ENCODE measurements around the gene BCAR1.
A peak's percentile ranks its signal among the peaks of the same experiment; 100 is the strongest.
"Not testable (repeated sequence)": the region's sequence is repeated elsewhere in the genome, so short reads cannot be mapped to it uniquely, and the experiment has no call there.

Gene BCAR1, protein sequence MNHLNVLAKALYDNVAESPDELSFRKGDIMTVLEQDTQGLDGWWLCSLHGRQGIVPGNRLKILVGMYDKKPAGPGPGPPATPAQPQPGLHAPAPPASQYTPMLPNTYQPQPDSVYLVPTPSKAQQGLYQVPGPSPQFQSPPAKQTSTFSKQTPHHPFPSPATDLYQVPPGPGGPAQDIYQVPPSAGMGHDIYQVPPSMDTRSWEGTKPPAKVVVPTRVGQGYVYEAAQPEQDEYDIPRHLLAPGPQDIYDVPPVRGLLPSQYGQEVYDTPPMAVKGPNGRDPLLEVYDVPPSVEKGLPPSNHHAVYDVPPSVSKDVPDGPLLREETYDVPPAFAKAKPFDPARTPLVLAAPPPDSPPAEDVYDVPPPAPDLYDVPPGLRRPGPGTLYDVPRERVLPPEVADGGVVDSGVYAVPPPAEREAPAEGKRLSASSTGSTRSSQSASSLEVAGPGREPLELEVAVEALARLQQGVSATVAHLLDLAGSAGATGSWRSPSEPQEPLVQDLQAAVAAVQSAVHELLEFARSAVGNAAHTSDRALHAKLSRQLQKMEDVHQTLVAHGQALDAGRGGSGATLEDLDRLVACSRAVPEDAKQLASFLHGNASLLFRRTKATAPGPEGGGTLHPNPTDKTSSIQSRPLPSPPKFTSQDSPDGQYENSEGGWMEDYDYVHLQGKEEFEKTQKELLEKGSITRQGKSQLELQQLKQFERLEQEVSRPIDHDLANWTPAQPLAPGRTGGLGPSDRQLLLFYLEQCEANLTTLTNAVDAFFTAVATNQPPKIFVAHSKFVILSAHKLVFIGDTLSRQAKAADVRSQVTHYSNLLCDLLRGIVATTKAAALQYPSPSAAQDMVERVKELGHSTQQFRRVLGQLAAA

DNA sequence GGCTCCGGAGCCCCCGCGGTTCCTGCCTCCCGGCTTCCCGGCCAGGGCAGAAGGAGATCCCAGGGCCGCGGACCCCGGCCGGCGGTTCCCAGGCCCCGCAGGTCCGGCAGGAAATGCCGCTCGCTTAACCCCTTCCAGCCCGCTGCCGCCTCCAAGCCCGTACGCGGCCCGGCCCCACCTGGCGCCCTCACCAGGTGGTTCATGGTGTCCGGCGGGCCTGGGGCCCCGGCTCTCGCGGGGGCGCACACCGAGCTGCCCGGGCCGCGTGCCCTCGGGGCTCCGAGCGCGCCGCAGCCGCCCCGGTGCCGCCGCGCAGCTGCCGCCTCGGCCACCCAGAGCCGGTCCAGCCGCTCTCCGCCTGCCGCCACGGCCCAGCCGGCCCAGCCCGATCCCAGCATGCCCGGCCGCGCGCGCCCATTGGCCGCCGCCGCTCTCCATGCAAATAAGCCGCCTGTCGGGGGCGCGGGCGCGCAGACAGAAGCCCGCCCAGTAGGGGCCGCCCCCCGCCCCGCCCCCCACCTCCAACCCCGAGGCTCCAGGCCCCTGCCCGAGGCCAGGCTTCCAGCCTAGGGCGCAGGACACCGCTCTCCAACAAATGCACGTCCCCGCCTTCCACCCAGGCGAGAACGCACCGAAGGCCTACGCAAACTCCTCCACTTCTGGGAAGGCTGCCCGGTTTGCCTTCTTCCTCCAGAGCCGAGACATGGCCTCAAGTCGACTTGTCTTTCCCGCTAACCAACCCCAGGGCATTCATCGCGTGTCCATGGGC, at the start of gene BCAR1:
TSS of gene BCAR1 (minus strand) at position 345 of the 769 bp plus-strand sequence. CDS start at position 203, 142 bp downstream.
- DNase-seq, result peak; percentile 23

DNA sequence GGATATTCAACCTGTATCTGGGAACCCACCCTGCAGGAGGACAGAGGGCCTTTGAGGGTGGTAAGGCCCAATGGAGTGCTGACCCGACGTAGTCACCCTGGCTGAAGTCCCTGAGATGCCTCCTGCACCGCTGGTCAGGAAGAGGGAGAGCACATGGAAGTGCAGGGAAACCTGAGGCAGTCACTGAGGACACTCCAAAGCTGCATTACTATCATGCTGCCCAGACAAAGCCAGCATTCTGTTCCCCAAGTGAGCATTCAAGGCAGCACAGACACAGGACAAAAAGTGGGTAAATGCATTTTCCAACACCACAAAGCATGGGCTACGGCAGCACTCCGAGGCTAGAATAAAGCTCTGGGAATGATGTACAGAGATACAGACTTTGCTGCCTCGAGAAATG, 46.8 kb upstream of the BCAR1 start:
- no peak for DNase-seq

DNA sequence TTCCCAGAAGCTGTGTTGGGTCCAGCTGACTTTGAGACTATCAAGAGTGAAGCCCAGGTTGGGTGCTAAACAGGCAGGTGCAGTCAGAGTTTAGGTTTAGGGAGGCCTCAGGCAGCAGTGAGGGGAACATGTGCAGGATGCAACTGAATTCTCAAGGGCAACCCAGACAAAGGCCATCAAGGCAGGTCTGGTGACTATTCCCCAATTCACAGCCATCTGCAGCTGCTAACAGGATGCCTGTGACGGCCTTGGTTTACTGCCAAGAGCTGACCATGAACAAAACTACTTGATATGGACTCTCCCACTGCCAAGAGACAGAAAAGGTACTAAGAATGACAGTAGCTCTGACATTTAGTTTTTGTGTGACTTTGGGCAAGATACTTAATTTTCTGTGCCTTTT, 45.2 kb upstream of the BCAR1 start:
- no peak for DNase-seq

DNA sequence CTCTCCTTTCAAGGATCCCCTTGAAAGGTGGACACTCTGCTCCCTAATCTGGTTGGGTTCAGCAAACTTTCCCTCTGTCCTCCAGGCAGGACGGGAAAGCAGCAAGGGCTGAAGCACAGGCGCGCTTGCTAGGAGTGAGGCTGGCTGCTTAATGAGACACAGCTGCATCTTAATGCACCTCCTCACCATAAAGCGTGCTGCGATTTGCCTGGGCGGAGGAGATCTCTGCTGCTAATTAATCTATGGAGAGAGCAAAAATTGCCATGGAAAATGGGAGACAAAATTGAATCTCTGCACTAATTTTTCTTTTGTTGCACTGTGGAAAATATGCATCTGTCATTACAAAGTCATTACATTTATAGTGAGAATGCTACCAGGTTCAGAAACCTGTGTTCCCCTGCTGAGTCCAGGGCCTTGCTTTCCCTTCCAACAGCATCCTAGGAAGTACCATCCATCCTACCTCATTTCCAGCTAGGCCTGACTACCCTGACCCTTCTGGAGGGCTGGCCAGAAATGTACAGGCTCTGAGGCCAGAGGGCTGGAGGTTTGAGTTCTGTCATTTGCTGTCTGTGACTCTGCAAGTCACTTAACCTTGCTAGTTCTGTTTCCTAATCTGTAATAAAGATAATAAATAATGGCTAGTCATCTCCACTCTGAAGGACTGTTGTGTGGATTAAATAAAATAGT, 43.5 kb upstream of the BCAR1 start:
- no peak for DNase-seq

DNA sequence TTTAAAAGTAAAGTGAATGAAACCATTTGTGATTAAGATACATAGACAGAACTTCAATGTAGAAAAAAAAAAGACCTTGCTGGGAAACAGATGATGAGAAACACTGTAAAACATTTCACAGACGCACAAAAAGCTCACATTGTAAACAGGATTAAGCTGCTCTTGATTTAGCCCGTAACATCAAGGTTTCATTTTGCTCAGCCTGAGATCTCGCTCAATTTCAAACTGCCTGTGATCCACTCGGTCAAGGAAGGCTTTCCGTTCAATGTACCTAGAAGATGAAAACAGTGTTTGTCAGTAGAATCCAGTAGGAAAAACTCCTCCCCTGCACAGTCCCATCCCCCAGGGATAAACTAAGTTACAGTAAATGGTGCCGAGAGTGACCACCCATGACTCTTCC, 42.3 kb upstream of the BCAR1 start:
- DNase-seq, result no peak

DNA sequence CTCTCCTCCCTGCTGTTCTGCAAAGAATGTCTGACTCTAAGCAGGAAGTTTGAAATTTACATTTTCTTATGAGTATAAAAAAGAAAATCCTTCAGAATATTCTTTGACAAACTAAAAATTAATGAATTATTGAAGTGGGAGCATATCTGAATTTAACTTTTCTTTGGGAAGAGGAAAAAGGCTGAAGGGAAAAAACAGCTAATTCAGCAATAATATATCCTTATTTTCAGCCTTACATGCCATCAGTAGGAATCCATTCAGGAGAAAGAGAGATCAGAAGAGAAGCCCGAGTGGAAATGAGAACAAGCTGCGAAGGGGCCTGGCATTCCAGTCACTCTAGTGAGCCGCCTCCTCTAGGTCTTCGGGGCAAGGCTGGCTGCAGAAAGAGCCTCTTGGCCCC, 41.7 kb upstream of the BCAR1 start:
- no peak for DNase-seq

DNA sequence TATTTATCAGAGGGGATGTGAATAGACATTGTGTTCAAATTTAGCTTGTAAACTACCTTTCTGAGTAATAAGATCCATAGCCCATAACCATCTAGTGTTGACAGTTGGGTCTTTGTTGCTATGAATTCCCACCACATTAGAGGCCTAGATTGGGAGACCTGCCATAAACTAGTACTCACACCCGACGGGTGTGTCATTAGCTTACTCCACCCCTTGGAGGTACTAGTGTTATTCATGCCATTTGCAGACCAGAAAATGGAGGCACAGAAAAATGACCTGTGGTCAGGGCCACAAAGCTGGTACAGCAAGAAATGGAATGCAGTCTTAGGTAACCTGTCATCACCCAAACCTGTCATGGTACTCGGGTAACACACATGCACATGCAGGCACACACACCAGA, 41.3 kb upstream of the BCAR1 start:
- DNase-seq, result no peak

DNA sequence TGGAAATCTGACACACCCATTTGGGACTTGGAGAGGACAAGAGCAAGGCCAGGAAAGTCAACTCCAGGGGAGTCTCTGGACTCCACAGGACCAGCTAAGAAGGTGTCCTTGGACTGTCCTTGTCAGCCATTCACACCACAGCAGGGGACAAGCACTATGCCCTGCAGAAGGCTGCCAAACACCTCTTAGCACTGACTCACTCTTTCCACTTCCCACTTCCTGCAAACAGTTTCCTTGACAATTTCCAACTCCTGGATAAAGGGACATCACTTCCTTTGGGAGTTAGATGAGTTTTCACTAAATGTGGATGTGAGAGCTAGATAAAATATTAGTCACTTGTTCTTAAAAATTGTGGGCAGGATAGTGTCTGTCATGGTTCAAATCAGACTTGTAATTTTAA, 37.8 kb upstream of the BCAR1 start:
- no peak for DNase-seq

DNA sequence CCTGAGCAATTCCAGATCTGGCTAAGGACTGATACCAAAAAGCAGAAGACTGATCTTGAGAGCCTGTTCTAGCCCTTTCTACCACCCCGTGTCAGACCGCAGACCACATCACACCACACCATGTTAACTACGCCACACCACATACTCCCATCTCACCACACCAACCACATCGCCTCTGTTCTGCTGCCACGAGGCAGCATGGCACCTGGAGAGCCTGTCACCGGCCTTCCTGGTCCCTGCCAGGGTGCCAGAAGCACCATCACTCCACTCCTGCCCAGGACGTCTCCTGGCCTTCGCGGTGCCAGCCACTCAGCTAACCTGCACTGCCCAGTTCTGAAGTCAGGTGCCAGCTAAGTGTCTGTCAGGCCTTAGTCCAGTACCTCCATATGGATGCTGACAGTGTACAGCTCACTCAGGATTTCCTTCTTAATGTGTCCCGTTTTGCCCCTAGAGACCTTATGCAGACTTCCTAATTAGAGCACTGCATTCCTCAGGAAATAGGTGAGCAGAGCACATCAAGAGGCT, 37.2 kb upstream of the BCAR1 start:
- no peak for DNase-seq

DNA sequence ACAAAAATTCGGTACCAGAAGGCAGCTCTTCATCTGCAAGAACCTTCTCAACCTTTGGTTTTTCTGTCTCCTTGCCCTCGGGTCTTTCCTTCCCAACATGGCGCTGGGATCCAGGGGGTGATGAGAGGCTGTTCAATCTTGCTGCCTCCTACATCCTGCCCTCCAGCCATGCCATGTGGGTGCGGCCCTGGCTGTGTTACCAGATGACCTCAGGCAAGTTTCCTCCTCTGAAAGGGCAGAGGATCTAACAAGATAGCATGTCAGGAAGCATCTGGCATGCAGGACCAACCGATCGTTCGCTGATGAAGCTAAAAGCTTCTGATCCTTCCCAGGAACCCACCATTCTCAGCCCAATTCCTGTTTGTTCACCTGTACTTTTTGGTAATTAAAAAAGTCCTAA, 36.8 kb upstream of the BCAR1 start:
- DNase-seq, result no peak

DNA sequence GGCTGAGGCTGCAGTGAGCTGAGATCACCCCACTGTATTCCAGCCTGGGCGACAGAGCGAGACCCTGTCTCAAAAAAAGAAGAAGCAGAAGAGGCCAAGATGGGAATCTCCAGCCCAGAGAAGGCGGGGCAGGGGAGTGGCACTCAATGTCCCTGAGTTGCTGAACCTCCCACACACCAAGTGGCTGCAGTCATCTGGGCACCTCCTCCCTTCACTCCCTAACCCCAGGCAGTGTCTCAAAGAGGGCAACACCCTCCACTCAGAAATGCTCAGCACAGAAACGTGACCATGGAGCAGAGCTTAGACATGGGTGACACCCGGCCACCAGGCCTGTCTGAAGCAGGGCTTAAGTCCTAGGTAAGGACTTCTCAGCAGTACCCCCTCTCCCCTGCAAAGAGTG, 36.3 kb upstream of the BCAR1 start:
- no peak for DNase-seq

DNA sequence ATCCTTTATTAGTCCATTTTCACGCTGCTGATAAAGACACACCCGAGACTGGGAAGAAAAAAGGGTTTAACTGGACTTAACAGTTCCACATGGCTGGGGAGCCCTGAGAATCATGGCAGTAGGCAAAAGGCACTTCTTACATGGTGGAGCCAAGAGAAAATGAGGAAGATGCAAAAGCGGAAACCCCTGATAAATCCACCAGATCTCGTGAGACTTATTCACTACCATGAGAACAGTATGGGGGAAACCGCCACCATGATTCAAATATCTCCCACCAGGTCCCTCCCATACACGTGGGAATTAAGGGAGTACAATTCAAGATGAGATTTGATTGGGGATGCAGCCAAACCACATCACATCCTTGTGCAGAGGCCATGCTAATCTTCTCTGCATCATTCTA, 35.0 kb upstream of the BCAR1 start:
- no peak for DNase-seq

DNA sequence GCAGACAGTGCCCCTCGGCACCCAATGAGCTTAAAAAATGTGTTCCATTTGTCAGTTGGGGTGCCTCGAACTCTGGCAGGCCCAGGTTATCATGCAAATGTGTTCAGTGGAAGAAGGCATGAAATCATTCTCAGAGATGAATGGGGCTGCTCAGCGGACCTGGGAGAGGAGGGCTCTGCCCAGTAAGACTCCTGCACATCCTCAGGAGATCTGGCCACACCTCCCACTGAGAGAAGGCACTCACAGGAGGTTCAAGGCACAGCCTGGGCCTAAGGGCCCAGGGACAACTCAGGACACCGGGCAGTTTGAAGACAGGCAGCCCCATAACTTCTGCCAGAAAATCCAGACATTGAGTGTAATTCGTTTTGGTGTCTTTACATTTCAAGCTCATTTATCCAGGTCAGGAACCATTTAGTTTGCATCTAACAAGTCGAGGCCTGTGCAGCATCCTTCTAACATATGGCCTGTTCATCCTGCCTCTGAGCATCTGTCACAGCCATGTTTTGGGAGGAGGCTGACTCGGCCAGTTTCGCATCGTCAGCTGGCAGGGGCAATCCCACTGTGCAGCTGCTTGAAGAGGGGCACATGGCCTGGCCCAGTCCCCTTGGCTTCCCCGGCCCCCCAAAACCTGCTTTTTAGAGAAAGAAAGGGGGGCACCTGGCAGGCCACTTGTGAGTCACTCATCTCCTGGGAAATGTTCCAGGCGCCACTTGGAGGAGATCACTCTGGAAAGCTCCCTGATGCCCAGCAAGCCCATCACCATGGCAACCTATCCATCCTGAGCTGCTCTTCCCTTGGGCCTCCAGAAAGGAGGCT, 31.2 kb upstream of the BCAR1 start:
- DNase-seq, result peak; percentile 95

DNA sequence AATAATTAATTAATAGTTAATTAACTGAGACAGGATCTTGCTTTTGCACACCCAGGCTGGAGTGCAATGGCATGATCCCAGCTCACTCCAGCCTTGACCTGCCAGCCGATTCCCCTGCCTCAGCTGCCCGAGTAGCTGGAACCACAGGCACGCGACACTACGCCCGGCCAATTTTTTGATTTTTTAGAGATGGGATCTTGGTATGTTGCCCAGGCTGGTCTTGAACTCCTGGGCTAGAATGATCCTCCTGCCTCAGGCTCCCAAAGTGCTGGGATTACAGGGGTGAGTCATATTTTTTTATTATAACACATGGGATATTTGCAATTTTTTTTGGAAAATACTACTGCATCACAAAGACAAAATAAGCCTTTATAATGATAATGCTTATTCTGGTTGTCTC, 30.4 kb upstream of the BCAR1 start:
- DNase-seq, result no peak

DNA sequence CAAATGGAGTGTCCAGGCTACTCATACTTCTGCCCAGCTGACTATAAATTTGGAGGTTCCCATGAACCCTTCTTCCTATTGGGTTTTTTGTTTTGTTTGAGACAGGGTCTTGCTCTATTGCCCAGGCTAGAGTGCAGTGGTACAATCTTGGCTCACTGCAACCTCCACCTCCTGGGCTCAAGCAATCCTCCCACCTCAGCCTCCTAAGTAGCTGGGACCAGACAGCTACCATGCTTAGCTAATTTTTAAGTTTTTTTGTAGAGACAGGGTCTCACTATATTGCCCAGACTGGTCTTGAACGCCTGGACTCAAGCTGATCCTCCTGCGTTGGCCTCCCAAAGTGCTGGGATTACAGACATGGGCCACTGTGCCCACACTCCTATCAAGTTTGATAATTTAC, 29.6 kb upstream of the BCAR1 start:
- not testable (repeated sequence) for DNase-seq

DNA sequence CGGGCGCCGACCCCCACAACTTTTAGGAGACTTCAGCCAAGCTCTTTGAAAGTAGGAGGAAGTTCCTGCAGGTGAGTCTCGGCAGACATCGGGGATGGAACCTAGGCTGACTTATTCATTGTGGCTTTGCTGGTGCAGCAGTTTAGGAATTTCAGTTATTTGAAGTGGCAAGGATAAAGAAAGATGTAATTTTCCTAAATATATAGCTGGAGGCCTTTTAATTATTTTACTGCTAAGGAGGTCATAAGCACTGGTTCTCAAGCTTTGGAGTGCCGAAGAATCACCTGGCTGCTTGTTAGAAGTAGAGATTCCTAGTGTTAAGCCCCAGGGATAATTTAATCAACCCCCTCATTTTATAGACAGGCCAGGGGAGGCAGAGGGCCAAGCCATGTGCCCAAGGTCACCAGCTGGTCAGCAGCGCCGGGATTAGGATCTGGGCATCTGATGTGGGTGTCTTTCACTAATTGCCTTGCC, 28.9 kb upstream of the BCAR1 start:
- no peak for DNase-seq

DNA sequence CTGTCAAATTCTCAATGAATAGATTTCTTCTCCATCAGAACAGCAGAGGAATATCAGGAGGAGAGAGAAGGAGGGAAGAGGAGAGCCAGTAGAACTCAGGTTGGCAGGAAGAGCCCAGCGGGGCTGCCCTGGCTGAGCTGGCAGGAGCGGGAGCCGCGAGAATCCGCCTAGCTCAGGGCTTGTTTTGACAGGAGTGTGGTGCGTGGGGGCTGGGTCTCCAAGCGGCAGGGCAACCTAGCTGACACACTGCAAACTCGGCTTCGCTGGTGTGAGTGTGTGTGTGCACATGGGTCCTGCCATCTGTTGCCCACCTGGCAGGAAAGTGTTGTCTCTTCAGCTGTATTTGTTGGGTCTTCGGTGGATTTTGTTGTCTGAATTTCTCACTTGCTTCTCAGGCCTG, 27.9 kb upstream of the BCAR1 start:
- peak; percentile 91 for DNase-seq

DNA sequence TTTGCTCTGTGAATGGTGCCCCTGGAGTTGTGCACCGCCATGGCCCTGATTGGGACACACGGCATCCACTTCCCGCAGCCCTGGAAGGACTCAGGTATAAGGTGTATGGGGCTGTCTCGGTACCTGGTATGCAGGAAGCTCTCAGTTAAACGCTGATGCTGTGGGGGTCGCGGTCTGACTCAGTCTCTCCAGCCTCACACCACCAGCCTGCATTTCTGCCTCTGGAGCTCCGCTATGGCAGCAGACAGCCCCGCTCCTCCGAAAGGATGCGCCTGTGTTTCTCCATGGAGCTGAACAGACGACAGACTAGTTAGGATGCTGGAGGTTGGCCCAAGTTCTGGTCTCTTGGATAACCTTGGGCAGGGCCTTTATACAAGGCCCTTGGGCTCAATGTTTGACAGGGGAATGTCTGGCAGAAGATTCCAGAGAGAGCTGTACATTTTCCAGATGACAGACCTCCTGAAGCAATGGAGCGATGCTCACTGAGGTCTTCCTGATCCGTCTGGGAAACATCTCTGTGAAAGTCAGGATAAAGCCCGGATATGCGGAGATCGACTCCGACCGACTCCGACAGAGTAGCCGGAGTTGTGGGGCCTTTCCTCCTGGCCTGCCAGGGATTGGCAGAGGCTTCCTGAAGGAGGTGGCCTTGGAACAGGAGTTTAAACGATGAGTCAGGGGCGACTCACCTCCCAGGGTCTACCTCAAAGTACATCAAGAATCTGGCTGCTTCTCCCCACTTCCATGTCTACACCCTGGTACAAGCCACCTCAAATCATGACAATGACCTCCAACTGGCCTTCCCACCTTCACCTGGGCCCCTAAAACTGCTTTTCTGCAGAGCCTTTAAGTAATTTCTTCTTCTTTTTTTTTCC, 21.9 kb upstream of the BCAR1 start:
- no peak for DNase-seq

DNA sequence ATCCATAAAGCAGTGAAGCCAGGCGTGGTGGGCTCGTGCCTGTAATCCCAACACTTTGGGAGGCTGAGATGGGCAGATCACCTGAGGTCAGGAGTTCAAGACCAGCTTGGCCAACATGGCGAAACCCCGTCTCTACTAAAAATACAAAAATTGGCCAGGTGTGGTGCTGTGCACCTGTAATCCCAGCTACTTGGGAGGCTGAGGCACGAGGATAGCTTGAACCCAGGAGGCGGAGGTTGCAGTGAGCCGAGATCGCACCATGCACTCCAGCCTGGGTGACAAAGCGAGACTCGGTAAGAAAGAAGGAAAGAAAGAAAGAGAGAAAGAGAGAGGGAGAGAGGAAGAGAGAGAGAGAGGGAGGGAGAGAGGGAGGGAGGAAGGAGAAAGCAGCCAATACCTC, 21.2 kb upstream of the BCAR1 start:
- not testable (repeated sequence) for DNase-seq

DNA sequence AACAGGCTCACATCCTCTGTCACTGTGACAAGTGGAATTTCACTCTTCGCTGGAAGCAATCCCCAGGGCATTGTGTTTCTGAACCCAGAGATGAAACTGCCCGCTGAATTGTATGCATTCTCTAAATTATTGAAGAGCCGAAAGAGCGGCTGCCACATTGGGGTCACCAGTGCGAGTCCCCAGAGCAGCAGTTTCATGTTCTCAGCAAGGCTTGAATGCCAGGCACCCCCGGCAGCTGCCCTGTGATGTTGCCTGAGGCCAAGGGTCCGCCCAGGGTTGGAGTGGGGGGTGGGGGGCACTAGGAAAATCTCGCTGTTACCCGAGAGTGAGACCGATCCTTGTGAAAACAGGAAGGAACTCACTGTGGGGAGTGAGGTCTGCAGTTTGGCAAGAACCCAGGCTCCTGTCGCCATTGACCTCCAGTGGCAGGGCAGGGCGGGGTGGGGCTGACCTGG, 20.7 kb upstream of the BCAR1 start:
- no peak for DNase-seq
